SJSA1 (cell line): ENCODE data around the gene PACSIN3. TPM values are rescaled to one million over a fixed set of nuclear protein-coding genes. Genes with fewer than 3 reads are reported as not detected.
A peak's percentile ranks its signal among the peaks of the same experiment; 100 is the strongest.

Source experiments
- DNase-seq, 2 experiments: peaks; one replicate each; pipeline ENCODE4 v3.0.0-alpha.2; 2015 to 2020; ENCODE audit warnings: low spot score in 2 of 2, low read depth in 1 of 2
- H3K27ac ChIP-seq: fragments of 250-450 bp; sonication (Bioruptor Pico); 2 replicates; pipeline ENCODE4 v1.5.1; 2020; ENCODE audit warnings: mild to moderate bottlenecking, moderate library complexity
- H3K27me3 ChIP-seq: fragments of 250-450 bp; sonication (Bioruptor Pico); replicated peaks from 2 replicates; pipeline ENCODE4 v1.5.1; 2020; ENCODE audit warnings: mild to moderate bottlenecking, moderate library complexity
- H3K36me3 ChIP-seq: fragments of 250-450 bp; sonication (Bioruptor Pico); 2 replicates; pipeline ENCODE4 v1.5.1; 2020; ENCODE audit warnings: mild to moderate bottlenecking
- H3K4me1 ChIP-seq: fragments of 250-450 bp; sonication (Bioruptor Pico); replicated peaks from 2 replicates; pipeline ENCODE4 v1.6.1; 2021; ENCODE audit warnings: mild to moderate bottlenecking
- H3K4me3 ChIP-seq: fragments of 250-450 bp; sonication (Bioruptor Pico); 2 replicates; pipeline ENCODE4 v1.5.1; 2020; ENCODE audit warnings: mild to moderate bottlenecking
- H3K9me3 ChIP-seq: fragments of 250-450 bp; sonication (Bioruptor Pico); replicated peaks from 2 replicates; pipeline ENCODE4 v1.5.1; 2020; ENCODE audit warnings: mild to moderate bottlenecking
- total RNA-seq: library from RNA; depleted of rRNA; stranded (reverse); fragments of >200 nt; shearing (Covaris generic); gene quantifications from 2 replicates; pipeline ENCODE4 v1.2.3, GENCODE V29; 2014

Gene PACSIN3
- total RNA-seq, 1 experiment from 2014 or later = 23.2 TPM

GRCh38 chr11:47161890-47162289 is 24.3 kb downstream of the PACSIN3 start:
- Histone ChIP-seq H3K4me1 (no peaks in the 10 kb centered on the region), H3K4me3 (no peak overlapping the region), H3K27me3 (no peaks in the 10 kb centered on the region), H3K27ac (no peak overlapping the region), H3K36me3 (peaks cover 62% of the 10 kb centered on the region), H3K9me3 (no peaks in the 10 kb centered on the region)
- DNase-seq = no peak

DNA sequence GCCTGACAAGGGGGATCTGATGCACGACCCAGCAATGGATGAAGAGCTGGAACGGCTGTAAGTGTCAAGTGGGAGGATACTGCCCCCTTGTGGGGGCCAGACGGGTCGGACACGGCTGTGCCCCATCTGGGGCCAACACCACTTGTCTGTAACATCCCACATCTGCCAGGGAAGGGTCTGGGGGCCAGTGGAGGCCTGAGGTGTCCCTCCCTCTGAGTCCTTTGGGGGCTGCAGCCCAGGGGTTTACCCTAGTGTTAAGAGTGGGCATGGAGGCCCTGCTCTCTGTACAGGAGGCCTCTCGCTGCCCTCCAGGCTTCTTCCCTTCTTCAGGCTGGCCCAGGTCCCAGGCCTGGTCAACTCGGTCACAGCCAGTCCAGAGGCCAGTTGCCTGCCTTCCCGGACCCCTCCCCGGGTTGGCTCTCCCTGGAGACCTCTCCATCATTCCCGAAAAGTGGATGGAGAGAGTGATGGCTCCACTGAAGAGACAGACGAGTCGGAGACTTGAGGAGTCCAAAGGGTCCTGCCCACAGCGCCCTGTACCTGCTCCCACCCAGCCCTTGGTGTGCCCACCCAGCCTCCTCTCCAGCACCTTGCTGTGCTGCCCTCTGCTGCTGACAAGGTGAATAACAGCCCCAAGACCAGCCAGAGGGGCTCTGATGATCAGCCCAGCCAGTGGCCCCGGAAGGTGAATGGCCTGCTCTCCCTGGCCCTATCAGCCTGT is 24.9 kb downstream of the PACSIN3 start:
- DNase-seq = peak; percentile 54 to 69
- Histone ChIP-seq H3K27ac (no peak overlapping the region), H3K9me3 (no peaks in the 10 kb centered on the region), H3K4me1 (peaks cover 4% of the 10 kb centered on the region; the same call in 1 of the 2 replicates), H3K36me3 (peaks cover 58% of the 10 kb centered on the region), H3K27me3 (no peaks in the 10 kb centered on the region), H3K4me3 (no peak overlapping the region)

- Histone ChIP-seq H3K4me3 (no peak overlapping the region), H3K27me3 (no peaks in the 10 kb centered on the region), H3K27ac (no peak overlapping the region), H3K36me3 (peaks cover 52% of the 10 kb centered on the region), H3K9me3 (no peaks in the 10 kb centered on the region), H3K4me1 (peaks cover 7% of the 10 kb centered on the region; the same call in 1 of the 2 replicates)
- DNase-seq = peak in 1 of 2 experiments; percentile 24
Measured at GRCh38 chr11:47160753-47161133, 25.5 kb downstream of the PACSIN3 start.

DNA sequence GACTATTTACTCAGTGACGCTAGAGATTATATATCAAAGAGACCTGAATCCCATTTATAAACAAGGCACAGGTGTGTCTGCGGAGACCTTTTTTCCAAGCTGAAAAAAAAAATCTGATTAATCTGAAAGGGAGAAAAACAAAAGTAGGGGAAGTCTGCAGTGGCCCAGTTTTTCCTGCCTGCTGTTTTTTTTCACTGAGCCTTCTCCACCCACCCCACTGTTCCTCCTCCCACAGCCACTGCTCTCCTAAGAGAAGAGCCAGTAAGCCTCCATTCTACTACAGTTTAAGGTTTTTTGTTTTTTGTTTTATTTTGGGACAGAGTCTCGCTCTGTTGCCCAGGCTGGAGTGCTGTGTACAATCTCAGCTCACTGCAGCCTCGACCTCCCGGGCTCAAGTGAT is 28.0 kb downstream of the PACSIN3 start:
- H3K9me3 ChIP-seq = no peaks in the 10 kb centered on the region
- no peak for DNase-seq
- peaks cover 7% of the 10 kb centered on the region; the same call in 1 of the 2 replicates for H3K4me1 ChIP-seq
- H3K27ac ChIP-seq = no peak overlapping the region
- no peak overlapping the region for H3K4me3 ChIP-seq
- no peaks in the 10 kb centered on the region for H3K27me3 ChIP-seq
- peaks cover 28% of the 10 kb centered on the region for H3K36me3 ChIP-seq

DNA sequence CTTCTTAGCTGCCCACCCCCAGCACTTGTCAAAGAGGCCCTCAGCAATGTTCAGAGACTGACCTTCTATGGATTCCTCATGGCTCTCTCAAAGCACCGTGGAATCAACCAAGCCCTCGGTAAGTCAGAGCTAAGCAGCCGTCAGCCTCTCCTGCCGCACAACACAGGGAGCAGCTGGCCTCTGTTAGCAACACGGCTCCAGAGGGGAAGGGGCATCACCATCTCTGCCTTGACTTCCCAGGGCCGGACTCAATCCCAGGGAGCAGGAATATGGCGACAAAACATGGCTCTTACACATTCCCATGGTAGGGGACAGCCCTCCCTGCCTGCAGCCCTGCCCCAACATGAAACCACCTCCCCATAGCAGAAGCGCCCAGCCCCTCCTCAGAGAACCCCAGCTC is 28.4 kb downstream of the PACSIN3 start:
- peaks cover 7% of the 10 kb centered on the region; the same call in 1 of the 2 replicates for H3K4me1 ChIP-seq
- H3K36me3 ChIP-seq = peaks cover 26% of the 10 kb centered on the region
- H3K27ac ChIP-seq = no peak overlapping the region
- no peaks in the 10 kb centered on the region for H3K9me3 ChIP-seq
- no peaks in the 10 kb centered on the region for H3K27me3 ChIP-seq
- DNase-seq = no peak
- H3K4me3 ChIP-seq = no peak overlapping the region

GRCh38 chr11:47156951-47157350 is 29.3 kb downstream of the PACSIN3 start:
- Histone ChIP-seq H3K4me1 (peaks cover 7% of the 10 kb centered on the region; the same call in 1 of the 2 replicates), H3K27me3 (no peaks in the 10 kb centered on the region), H3K27ac (no peak overlapping the region), H3K9me3 (no peaks in the 10 kb centered on the region), H3K36me3 (peaks cover 17% of the 10 kb centered on the region), H3K4me3 (no peak overlapping the region)
- no peak for DNase-seq

GRCh38 chr11:47156333-47156732 is 29.9 kb downstream of the PACSIN3 start:
- Histone ChIP-seq H3K27me3 (no peaks in the 10 kb centered on the region), H3K36me3 (peaks cover 13% of the 10 kb centered on the region), H3K4me3 (no peak overlapping the region), H3K27ac (no peak overlapping the region), H3K9me3 (no peaks in the 10 kb centered on the region), H3K4me1 (peaks cover 7% of the 10 kb centered on the region; the same call in 1 of the 2 replicates)
- DNase-seq = no peak

DNA sequence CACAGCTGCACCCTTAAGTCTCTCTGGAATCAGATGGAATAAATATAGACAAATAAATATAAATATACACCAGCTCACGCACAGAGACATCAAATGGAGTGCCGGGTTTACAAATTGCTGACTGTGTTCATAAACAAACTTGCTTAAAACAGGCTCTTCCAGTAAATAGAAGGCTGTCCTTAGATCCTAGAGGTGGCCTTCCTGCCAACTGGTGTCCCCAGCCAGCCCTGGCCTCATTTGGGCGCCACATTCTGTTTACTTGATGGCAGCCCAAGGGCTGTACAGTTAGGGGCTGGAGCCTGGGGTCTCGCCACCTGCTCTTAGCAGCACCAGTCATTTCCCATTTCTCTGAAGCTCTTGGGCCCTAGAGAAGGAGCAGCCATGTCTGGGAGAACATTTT is 30.4 kb downstream of the PACSIN3 start:
- H3K27ac ChIP-seq = no peak overlapping the region
- DNase-seq = no peak
- H3K36me3 ChIP-seq = peaks cover 8% of the 10 kb centered on the region
- no peak overlapping the region for H3K4me3 ChIP-seq
- peaks cover 7% of the 10 kb centered on the region; the same call in 1 of the 2 replicates for H3K4me1 ChIP-seq
- no peaks in the 10 kb centered on the region for H3K9me3 ChIP-seq
- H3K27me3 ChIP-seq = no peaks in the 10 kb centered on the region

GRCh38 chr11:47154616-47155570 is 31.3 kb downstream of the PACSIN3 start:
- Histone ChIP-seq H3K4me1 (peaks cover 7% of the 10 kb centered on the region; the same call in 1 of the 2 replicates), H3K36me3 (0 out of 2 replicates have a peak, but pooled peaks cover 5% of the 10 kb centered on the region), H3K9me3 (no peaks in the 10 kb centered on the region), H3K27me3 (no peaks in the 10 kb centered on the region), H3K27ac (no peak overlapping the region), H3K4me3 (no peak overlapping the region)
- DNase-seq = no peak

GRCh38 chr11:47152953-47153950 is 33.0 kb downstream of the PACSIN3 start:
- H3K9me3 ChIP-seq = no peaks in the 10 kb centered on the region
- H3K4me1 ChIP-seq = peaks cover 7% of the 10 kb centered on the region; the same call in 1 of the 2 replicates
- peak; percentile 70 to 75 for DNase-seq
- no peaks in the 10 kb centered on the region for H3K27me3 ChIP-seq
- H3K4me3 ChIP-seq = no peak overlapping the region
- no peak overlapping the region for H3K27ac ChIP-seq
- H3K36me3 ChIP-seq = 0 out of 2 replicates have a peak, but pooled peaks cover 3% of the 10 kb centered on the region

DNA sequence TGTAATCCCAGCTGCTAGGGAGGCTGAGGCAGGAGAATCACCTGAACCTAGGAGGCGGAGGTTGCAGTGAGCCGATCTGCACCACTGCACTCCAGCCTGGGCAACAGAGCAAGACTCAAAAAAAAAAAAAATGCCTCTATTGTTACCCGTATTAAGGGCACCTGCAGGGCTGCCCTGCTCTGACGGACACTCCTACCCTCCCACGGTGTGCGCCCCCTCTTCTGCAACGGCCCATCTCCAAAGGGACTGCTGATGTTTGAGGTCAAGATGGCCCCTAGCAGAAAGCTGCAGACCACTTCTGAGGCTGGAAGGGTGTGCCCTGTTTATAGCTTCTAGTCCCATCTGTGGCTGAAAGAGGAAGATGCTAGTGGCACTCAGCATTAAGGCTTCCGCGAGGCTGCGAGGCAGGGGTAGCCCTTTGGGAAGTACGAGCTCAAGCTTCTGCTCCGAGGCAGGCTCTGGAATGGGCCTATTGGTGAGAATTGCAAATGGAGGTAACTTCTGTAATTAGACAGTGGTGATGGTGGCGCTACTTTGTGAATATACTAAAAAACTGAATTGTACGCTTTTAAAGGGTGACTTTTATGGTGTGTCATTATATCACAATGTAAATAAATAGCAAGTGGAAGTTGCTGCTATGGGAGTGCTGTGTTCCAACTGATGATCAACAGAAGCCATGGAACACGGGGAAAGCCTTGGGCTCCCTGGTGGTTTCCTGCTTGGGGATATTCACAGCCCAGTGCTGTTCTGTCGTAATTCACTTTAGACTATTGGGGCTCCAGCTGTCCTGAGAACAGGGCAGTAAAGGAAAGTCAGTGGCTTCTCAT is 33.9 kb downstream of the PACSIN3 start:
- no peak overlapping the region for H3K27ac ChIP-seq
- H3K9me3 ChIP-seq = no peaks in the 10 kb centered on the region
- no peak overlapping the region for H3K4me3 ChIP-seq
- H3K27me3 ChIP-seq = no peaks in the 10 kb centered on the region
- no peak for DNase-seq
- H3K36me3 ChIP-seq = 0 out of 2 replicates have a peak, but pooled peaks cover 3% of the 10 kb centered on the region
- peaks cover 7% of the 10 kb centered on the region; the same call in 1 of the 2 replicates for H3K4me1 ChIP-seq

DNA sequence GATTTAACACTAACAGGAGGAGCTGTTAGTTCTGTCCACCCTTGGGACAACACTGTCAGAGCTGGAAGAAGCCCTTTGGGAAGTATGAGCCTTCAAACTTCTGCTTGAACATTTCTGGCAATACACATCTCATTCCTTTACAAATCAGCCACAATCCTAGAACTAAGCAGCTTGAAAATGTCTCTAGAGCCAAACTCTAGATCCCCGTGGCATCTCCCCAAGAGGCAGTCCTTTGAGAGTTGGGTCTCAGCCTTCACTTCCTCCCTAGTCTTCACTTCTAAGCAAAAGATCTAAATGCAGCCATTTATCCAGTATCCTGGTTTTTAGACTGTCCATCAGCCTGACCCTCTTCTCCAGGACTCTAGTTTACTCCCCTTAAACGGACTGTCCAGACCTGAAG is 36.5 kb downstream of the PACSIN3 start:
- Histone ChIP-seq H3K9me3 (no peaks in the 10 kb centered on the region), H3K27ac (no peak overlapping the region), H3K4me1 (no peaks in the 10 kb centered on the region), H3K4me3 (no peak overlapping the region), H3K36me3 (no peaks in the 10 kb centered on the region), H3K27me3 (no peaks in the 10 kb centered on the region)
- DNase-seq = no peak
